SK-N-MC (cell line): ENCODE results near the gene CSTPP1.

ENCODE experiments used
- EZH2 ChIP-seq: fragments of 200-600 bp; sonication (generic); IDR thresholded peaks from one replicate; pipeline ENCODE4 v1.6.1; 2017; ENCODE audit warnings: antibody characterized with exemption
- FOXP2 ChIP-seq: optimal IDR thresholded peaks from 2 replicates; pipeline ENCODE3; 2011; ENCODE audit warnings: mild to moderate bottlenecking, moderate library complexity; ENCODE audit not compliant: insufficient read depth; ENCODE audit errors: extremely low read length, control extremely low read depth
- POLR2AphosphoS5 ChIP-seq: IDR thresholded peaks from 2 replicates; pipeline ENCODE4 v1.6.1; 2012; ENCODE audit warnings: mild to moderate bottlenecking, low read depth, low read length, borderline replicate concordance

DNA sequence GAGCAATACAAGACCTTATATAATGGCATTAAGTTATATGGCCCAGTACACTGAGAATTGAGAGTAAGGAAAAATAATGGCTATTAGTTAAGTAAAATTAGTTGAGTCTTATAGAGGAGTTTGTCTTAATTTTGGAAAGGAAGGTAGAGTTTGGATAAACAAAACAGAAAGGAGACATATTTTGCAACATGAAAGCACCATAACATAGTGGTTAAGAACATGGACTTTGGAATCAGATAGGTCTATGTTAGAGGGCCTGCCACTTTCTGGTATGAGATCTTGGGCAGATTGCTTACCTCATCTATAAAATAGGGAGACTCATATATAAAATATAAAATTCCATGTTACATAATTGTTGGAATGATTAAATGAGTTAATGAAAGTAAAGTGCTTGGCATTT lies 68.9 kb downstream of the CSTPP1 start:
- TF ChIP-seq POLR2AphosphoS5: no peak
- no peak for TF ChIP-seq EZH2
- TF ChIP-seq FOXP2: no peak
